ENCODE data around the gene TGFBR1.

DNA sequence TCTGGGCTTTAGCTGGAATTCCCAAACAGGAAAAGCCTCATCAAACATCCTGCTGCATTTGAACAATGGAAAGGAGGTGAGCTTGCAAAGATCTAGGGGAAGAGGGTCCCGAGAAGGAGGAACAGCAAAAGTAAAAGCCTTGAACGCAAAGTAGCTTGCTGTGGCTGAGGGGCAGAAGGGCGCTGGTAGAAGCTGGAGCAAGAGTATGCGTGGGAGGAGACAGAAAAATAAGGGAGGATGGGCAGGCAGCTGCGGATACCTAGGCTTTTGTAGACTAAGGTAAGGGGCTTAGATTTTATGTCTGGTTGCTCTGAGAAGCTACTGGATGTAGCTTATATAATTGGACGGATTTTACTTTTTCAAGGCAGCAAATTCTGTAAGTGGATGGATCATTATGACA lies 21.9 kb upstream of the TGFBR1 start:
- TF ChIP-seq POLR2AphosphoS5 (IDR thresholded peaks at IDR 0.05; ENCODE audit: borderline replicate concordance, low read depth, low read length): no peak
- no peak for TF ChIP-seq EZH2 (IDR thresholded peaks at IDR 0.05)
